ENCODE results near the gene PHACTR1.

PHACTR1 gene

DNA sequence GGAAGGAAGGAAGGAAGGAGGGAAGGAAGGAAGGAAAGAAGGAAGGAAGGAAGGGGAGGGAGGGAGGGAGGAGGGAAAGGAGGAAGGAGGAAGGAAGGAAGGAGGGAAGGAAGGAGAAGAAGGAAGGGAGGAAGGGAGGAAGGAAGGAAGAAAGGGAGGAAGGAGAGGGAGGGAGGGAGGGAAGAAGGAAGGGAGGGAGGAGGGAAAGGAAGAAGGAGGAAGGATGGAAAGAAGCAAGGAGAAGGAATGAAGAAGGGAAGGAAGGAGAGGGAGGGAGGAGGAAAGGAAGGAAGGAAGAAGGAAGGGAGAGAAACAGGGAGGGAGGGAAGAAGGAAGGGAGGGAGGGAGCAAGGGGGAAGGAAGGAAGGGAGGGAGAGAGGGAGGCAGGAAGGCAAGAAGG is 204.9 kb downstream of the PHACTR1 start:
- ATAC-seq = no peak
- TF ChIP-seq ZC3H10 (CRISPR knock-in tag; IDR thresholded peaks at IDR 0.05) (no peak), SNAI2 (CRISPR knock-in tag; IDR thresholded peaks at IDR 0.05) (no peak), CSDC2 (CRISPR knock-in tag; IDR thresholded peaks at IDR 0.05) (no peak), ZNF565 (CRISPR knock-in tag; conservative IDR thresholded peaks at IDR 0.05; ENCODE audit: low read depth) (no peak), GLIS3 (CRISPR knock-in tag; IDR thresholded peaks at IDR 0.05) (no peak), ISL1 (CRISPR knock-in tag; IDR thresholded peaks at IDR 0.05) (no peak), TOX (CRISPR knock-in tag; IDR thresholded peaks at IDR 0.05; ENCODE audit: borderline replicate concordance) (no peak), OSR1 (CRISPR knock-in tag; IDR thresholded peaks at IDR 0.05) (no peak), BACH2 (CRISPR knock-in tag; IDR thresholded peaks at IDR 0.05; ENCODE audit: borderline replicate concordance) (no peak), ARNTL (CRISPR knock-in tag; IDR thresholded peaks at IDR 0.05; ENCODE audit: borderline replicate concordance, low read depth) (no peak)
- TF ChIP-seq, protein P1, sequence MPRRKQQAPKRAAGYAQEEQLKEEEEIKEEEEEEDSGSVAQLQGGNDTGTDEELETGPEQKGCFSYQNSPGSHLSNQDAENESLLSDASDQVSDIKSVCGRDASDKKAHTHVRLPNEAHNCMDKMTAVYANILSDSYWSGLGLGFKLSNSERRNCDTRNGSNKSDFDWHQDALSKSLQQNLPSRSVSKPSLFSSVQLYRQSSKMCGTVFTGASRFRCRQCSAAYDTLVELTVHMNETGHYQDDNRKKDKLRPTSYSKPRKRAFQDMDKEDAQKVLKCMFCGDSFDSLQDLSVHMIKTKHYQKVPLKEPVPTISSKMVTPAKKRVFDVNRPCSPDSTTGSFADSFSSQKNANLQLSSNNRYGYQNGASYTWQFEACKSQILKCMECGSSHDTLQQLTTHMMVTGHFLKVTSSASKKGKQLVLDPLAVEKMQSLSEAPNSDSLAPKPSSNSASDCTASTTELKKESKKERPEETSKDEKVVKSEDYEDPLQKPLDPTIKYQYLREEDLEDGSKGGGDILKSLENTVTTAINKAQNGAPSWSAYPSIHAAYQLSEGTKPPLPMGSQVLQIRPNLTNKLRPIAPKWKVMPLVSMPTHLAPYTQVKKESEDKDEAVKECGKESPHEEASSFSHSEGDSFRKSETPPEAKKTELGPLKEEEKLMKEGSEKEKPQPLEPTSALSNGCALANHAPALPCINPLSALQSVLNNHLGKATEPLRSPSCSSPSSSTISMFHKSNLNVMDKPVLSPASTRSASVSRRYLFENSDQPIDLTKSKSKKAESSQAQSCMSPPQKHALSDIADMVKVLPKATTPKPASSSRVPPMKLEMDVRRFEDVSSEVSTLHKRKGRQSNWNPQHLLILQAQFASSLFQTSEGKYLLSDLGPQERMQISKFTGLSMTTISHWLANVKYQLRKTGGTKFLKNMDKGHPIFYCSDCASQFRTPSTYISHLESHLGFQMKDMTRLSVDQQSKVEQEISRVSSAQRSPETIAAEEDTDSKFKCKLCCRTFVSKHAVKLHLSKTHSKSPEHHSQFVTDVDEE (CRISPR knock-in tag; IDR thresholded peaks at IDR 0.05) = no peak

GRCh38 chr6:12923644-12924235 is 207.2 kb downstream of the PHACTR1 start:
- no peak for ATAC-seq
- no peak for TF ChIP-seq ZC3H10 (CRISPR knock-in tag; IDR thresholded peaks at IDR 0.05)

- TF ChIP-seq GLIS3 (CRISPR knock-in tag; IDR thresholded peaks at IDR 0.05) (no peak), OSR1 (CRISPR knock-in tag; IDR thresholded peaks at IDR 0.05) (no peak), SNAI2 (CRISPR knock-in tag; IDR thresholded peaks at IDR 0.05) (no peak), BACH2 (CRISPR knock-in tag; IDR thresholded peaks at IDR 0.05; ENCODE audit: borderline replicate concordance) (no peak), PATZ1 (CRISPR knock-in tag; IDR thresholded peaks at IDR 0.05; ENCODE audit: borderline replicate concordance) (no peak), CSDC2 (CRISPR knock-in tag; IDR thresholded peaks at IDR 0.05) (no peak), PPARA (CRISPR knock-in tag; IDR thresholded peaks at IDR 0.05; ENCODE audit: borderline replicate concordance) (no peak), ARNTL (CRISPR knock-in tag; IDR thresholded peaks at IDR 0.05; ENCODE audit: borderline replicate concordance, low read depth) (no peak), POU6F1 (CRISPR knock-in tag; IDR thresholded peaks at IDR 0.05; ENCODE audit: borderline replicate concordance, low read depth) (no peak), ZNF8 (CRISPR knock-in tag; IDR thresholded peaks at IDR 0.05) (no peak), CSRNP3 (CRISPR knock-in tag; IDR thresholded peaks at IDR 0.05) (no peak), ZNF70 (CRISPR knock-in tag; IDR thresholded peaks at IDR 0.05) (no peak), TOX (CRISPR knock-in tag; IDR thresholded peaks at IDR 0.05; ENCODE audit: borderline replicate concordance) (no peak)
- TF ChIP-seq, protein P2, sequence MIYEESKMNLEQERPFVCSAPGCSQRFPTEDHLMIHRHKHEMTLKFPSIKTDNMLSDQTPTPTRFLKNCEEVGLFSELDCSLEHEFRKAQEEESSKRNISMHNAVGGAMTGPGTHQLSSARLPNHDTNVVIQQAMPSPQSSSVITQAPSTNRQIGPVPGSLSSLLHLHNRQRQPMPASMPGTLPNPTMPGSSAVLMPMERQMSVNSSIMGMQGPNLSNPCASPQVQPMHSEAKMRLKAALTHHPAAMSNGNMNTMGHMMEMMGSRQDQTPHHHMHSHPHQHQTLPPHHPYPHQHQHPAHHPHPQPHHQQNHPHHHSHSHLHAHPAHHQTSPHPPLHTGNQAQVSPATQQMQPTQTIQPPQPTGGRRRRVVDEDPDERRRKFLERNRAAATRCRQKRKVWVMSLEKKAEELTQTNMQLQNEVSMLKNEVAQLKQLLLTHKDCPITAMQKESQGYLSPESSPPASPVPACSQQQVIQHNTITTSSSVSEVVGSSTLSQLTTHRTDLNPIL (CRISPR knock-in tag; IDR thresholded peaks at IDR 0.05; ENCODE audit: low read depth) = no peak
- TF ChIP-seq, protein P1 (CRISPR knock-in tag; IDR thresholded peaks at IDR 0.05) = no peak
- ATAC-seq = no peak
Observed at GRCh38 chr6:12924911-12925310, 208.3 kb downstream of the PHACTR1 start.

Data from SK-N-SH treated with all-trans-retinoic acid at 6 μM for 48 hours (cell line).